ENCODE data around the gene NUB1.

GRCh38 chr7:151342102-151342646 is 562 bp downstream of the NUB1 start:
- TF ChIP-seq POLR2A (IDR thresholded peaks at IDR 0.05) (no peak), CTCF (IDR thresholded peaks at IDR 0.05) (no peak)
